SK-N-SH treated with all-trans-retinoic acid at 6 μM for 48 hours (cell line): ENCODE results near the gene UNC5B.

Source experiments
- ARNTL ChIP-seq: fragments of 450-650 bp; formaldehyde crosslinking; IDR thresholded peaks from 2 replicates; pipeline ENCODE4 v1.5.0; 2020; ENCODE audit warnings: low read depth, mild to moderate bottlenecking, moderate library complexity, borderline replicate concordance
- ESRRG ChIP-seq: fragments of 250-450 bp; sonication (Bioruptor Pico); IDR thresholded peaks from 2 replicates; pipeline ENCODE4 v1.6.1; 2021; ENCODE audit warnings: mild to moderate bottlenecking
- ISL1 ChIP-seq: fragments of 250-450 bp; sonication (Bioruptor Pico); IDR thresholded peaks from 2 replicates; pipeline ENCODE4 v2.1.2; 2022; ENCODE audit warnings: mild to moderate bottlenecking, moderate library complexity
- OSR1 ChIP-seq: fragments of 250-450 bp; sonication (Bioruptor Pico); IDR thresholded peaks from 2 replicates; pipeline ENCODE4 v1.8.0; 2022; ENCODE audit warnings: moderate library complexity, mild to moderate bottlenecking, inconsistent platforms
- PPARA ChIP-seq: fragments of 250-450 bp; sonication (Bioruptor Pico); IDR thresholded peaks from 2 replicates; pipeline ENCODE4 v1.5.0; 2020; ENCODE audit warnings: mild to moderate bottlenecking, borderline replicate concordance
- ZC3H10 ChIP-seq: fragments of 250-450 bp; sonication (Bioruptor Pico); IDR thresholded peaks from 2 replicates; pipeline ENCODE4 v1.5.1; 2021; ENCODE audit warnings: mild to moderate bottlenecking, moderate library complexity
- ZFP30 ChIP-seq: fragments of 450-650 bp; formaldehyde crosslinking; IDR thresholded peaks from 2 replicates; pipeline ENCODE4 v1.5.0; 2022; ENCODE audit warnings: mild to moderate bottlenecking, moderate library complexity
- ZNF8 ChIP-seq: fragments of 450-650 bp; formaldehyde crosslinking; IDR thresholded peaks from 2 replicates; pipeline ENCODE4 v1.5.0; 2020; ENCODE audit warnings: mild to moderate bottlenecking, moderate library complexity
- TF ChIP-seq, protein P1 (sequence below): fragments of 250-450 bp; sonication (Bioruptor Pico); IDR thresholded peaks from 2 replicates; pipeline ENCODE4 v1.8.0; 2021; ENCODE audit warnings: low read depth, mild to moderate bottlenecking, moderate library complexity, borderline replicate concordance
- TF ChIP-seq, protein P2 (sequence below): fragments of 250-450 bp; sonication (Bioruptor Pico); IDR thresholded peaks from 2 replicates; pipeline ENCODE4 v1.8.0; 2020; ENCODE audit warnings: mild to moderate bottlenecking, moderate library complexity, borderline replicate concordance

DNA sequence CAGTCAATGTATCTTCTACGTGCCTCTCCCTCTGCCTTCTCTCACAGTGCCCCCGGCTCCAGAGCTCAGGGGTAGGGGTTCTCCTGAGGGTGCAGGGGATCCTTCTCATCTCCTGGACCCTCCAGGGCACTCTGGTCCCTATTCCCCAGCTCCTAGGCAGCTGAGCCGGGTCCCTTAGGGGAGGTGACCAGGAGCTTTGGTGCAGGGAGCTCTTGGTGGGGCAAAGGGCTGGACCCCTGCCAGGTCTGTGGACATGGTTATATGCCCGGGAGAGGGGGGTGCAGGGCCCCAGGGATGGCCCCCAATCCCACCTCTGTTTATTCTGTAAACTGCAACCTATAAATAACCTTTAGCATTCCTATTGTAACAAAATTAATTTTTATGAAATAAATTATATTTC, 90.1 kb downstream of the UNC5B start:
- TF ChIP-seq, protein P1, sequence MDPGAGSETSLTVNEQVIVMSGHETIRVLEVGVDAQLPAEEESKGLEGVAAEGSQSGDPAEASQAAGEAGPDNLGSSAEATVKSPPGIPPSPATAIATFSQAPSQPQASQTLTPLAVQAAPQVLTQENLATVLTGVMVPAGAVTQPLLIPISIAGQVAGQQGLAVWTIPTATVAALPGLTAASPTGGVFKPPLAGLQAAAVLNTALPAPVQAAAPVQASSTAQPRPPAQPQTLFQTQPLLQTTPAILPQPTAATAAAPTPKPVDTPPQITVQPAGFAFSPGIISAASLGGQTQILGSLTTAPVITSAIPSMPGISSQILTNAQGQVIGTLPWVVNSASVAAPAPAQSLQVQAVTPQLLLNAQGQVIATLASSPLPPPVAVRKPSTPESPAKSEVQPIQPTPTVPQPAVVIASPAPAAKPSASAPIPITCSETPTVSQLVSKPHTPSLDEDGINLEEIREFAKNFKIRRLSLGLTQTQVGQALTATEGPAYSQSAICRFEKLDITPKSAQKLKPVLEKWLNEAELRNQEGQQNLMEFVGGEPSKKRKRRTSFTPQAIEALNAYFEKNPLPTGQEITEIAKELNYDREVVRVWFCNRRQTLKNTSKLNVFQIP (CRISPR knock-in tag), result no peak
- TF ChIP-seq OSR1 (no peak), ARNTL (CRISPR knock-in tag) (no peak), ZC3H10 (CRISPR knock-in tag) (no peak), ISL1 (CRISPR knock-in tag) (no peak), PPARA (CRISPR knock-in tag) (no peak), ZFP30 (CRISPR knock-in tag) (no peak), ZNF8 (no peak), ESRRG (CRISPR knock-in tag) (no peak)
- TF ChIP-seq, protein P2, sequence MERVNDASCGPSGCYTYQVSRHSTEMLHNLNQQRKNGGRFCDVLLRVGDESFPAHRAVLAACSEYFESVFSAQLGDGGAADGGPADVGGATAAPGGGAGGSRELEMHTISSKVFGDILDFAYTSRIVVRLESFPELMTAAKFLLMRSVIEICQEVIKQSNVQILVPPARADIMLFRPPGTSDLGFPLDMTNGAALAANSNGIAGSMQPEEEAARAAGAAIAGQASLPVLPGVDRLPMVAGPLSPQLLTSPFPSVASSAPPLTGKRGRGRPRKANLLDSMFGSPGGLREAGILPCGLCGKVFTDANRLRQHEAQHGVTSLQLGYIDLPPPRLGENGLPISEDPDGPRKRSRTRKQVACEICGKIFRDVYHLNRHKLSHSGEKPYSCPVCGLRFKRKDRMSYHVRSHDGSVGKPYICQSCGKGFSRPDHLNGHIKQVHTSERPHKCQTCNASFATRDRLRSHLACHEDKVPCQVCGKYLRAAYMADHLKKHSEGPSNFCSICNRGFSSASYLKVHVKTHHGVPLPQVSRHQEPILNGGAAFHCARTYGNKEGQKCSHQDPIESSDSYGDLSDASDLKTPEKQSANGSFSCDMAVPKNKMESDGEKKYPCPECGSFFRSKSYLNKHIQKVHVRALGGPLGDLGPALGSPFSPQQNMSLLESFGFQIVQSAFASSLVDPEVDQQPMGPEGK (CRISPR knock-in tag), result no peak
